HCT116 (cell line): ENCODE results near the gene DPM2.

Source experiments
- CTCF ChIP-seq, 3 experiments: fragments of 200-600 bp in 1 of 3; sonication (generic) in 1 of 3; IDR thresholded peaks in 2 of 3; conservative IDR thresholded peaks in 1 of 3; 2 replicates each; pipeline ENCODE4 v1.5.1; 2012 to 2017; ENCODE audit warnings: low read depth in 2 of 3, low read length in 2 of 3, antibody characterized with exemption in 1 of 3, borderline replicate concordance in 1 of 3, control low read depth in 1 of 3, mild to moderate bottlenecking in 1 of 3, mixed read lengths in 1 of 3, mixed run types in 1 of 3, moderate library complexity in 1 of 3; ENCODE audit not compliant: insufficient read depth in 1 of 3
- REST ChIP-seq: IDR thresholded peaks from 2 replicates; pipeline ENCODE4 v1.6.1; 2012; ENCODE audit warnings: low read depth

DNA sequence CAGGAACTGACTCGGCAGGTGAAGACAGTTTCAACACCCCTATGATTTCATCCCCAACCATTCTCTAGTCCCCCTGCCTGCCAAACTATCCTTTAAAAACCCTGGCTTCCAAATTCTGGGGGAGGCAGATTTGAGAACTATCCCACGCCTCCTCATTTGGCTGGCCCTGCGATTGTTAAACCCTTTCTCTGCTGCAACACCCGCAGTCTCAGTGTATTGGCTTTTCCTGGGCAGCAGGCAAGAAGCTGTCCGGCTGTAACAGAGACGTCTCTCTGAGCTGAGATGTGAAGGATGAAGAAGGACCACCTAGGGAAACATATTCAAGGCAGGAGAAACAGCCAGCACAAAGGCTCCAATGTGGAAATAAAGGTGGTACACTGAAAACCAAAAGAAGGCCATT is 44.8 kb downstream of the DPM2 start:
- TF ChIP-seq CTCF (IDR thresholded peaks at IDR 0.05 in 2 of 3, conservative IDR thresholded peaks at IDR 0.05 in 1 of 3; ENCODE audit: borderline replicate concordance in 1 of 3, insufficient read depth in 1 of 3, low read depth in 2 of 3, low read length in 2 of 3), result no peak
- no peak for TF ChIP-seq REST
